ENCODE data around the gene P2RY2. TPM values are rescaled to one million over a fixed set of nuclear protein-coding genes. Genes with fewer than 3 reads are reported as not detected.
A peak's percentile ranks its signal among the peaks of the same experiment; 100 is the strongest.
"Not testable (repeated sequence)": the region's sequence is repeated elsewhere in the genome, so short reads cannot be mapped to it uniquely, and the experiment has no call there.

Gene P2RY2
- total RNA-seq, 1 donor from 2014 or later = 0.30 TPM

- FAIRE-seq (no peak), DNase-seq (ENCODE audit: low read depth) (no peak)
- Mint-ChIP-seq H3K9me3 (ENCODE audit: unreplicated experiment) (no peaks in the 10 kb centered on the region), H3K4me1 (ENCODE audit: low read depth, unreplicated experiment) (peaks cover 4% of the 10 kb centered on the region), H3K4me3 (ENCODE audit: unreplicated experiment) (no peak overlapping the region), H3K27ac (ENCODE audit: unreplicated experiment) (no peak overlapping the region), H3K27me3 (ENCODE audit: low read depth, unreplicated experiment) (peaks cover 39% of the 10 kb centered on the region), H3K36me3 (ENCODE audit: low read depth, unreplicated experiment) (no peaks in the 10 kb centered on the region)
- Histone ChIP-seq H3K27me3 (ENCODE audit: insufficient read depth, low read length) (peaks cover 16% of the 10 kb centered on the region), H4K20me1 (ENCODE audit: insufficient read depth, low read length) (no peaks in the 10 kb centered on the region), H3K27ac (ENCODE audit: low read depth, low read length) (no peak overlapping the region), H3K9me3 (ENCODE audit: insufficient read depth, low read depth, low read length) (no peaks in the 10 kb centered on the region), H3K4me3 (ENCODE audit: insufficient read depth, low read depth, low read length) (no peak overlapping the region), H3K36me3 (ENCODE audit: insufficient read depth, low read length) (no peaks in the 10 kb centered on the region), H3K79me2 (ENCODE audit: insufficient read depth, low read length) (no peaks in the 10 kb centered on the region), H2AFZ (ENCODE audit: low read depth, low read length) (no peak overlapping the region), H3K4me2 (ENCODE audit: low read length) (no peak overlapping the region), H3K9ac (ENCODE audit: low read length) (no peak overlapping the region), H3K4me1 (ENCODE audit: insufficient read depth, low read length) (no peaks in the 10 kb centered on the region)
- TF ChIP-seq CTCF (IDR thresholded peaks at IDR 0.05; ENCODE audit: insufficient read depth, low read depth, low read length) (no peak), EZH2 (IDR thresholded peaks at IDR 0.05; ENCODE audit: insufficient read depth, low read length) (no peak)
Observed at GRCh38 chr11:73270016-73270854, 52.2 kb downstream of the P2RY2 start.

- Histone ChIP-seq H4K20me1 (ENCODE audit: insufficient read depth, low read length) (no peaks in the 10 kb centered on the region), H3K9me3 (ENCODE audit: insufficient read depth, low read depth, low read length) (no peaks in the 10 kb centered on the region), H3K79me2 (ENCODE audit: insufficient read depth, low read length) (no peaks in the 10 kb centered on the region), H3K27me3 (ENCODE audit: insufficient read depth, low read length) (peaks cover 12% of the 10 kb centered on the region), H2AFZ (ENCODE audit: low read depth, low read length) (no peak overlapping the region), H3K4me1 (ENCODE audit: insufficient read depth, low read length) (no peaks in the 10 kb centered on the region), H3K4me3 (ENCODE audit: insufficient read depth, low read depth, low read length) (no peak overlapping the region), H3K4me2 (ENCODE audit: low read length) (no peak overlapping the region), H3K36me3 (ENCODE audit: insufficient read depth, low read length) (no peaks in the 10 kb centered on the region), H3K27ac (ENCODE audit: low read depth, low read length) (no peak overlapping the region), H3K9ac (ENCODE audit: low read length) (no peak overlapping the region)
- H3K4me3 Mint-ChIP-seq (ENCODE audit: unreplicated experiment) = no peak overlapping the region
- H3K27ac Mint-ChIP-seq (ENCODE audit: unreplicated experiment) = no peak overlapping the region
- peaks cover 4% of the 10 kb centered on the region for H3K4me1 Mint-ChIP-seq (ENCODE audit: low read depth, unreplicated experiment)
- FAIRE-seq = no peak
- no peak for TF ChIP-seq EZH2 (IDR thresholded peaks at IDR 0.05; ENCODE audit: insufficient read depth, low read length)
- TF ChIP-seq CTCF (IDR thresholded peaks at IDR 0.05; ENCODE audit: insufficient read depth, low read depth, low read length) = no peak
- no peaks in the 10 kb centered on the region for H3K9me3 Mint-ChIP-seq (ENCODE audit: unreplicated experiment)
- H3K27me3 Mint-ChIP-seq (ENCODE audit: low read depth, unreplicated experiment) = peaks cover 38% of the 10 kb centered on the region
- H3K36me3 Mint-ChIP-seq (ENCODE audit: low read depth, unreplicated experiment) = no peaks in the 10 kb centered on the region
- DNase-seq (ENCODE audit: low read depth) = no peak
Observed at GRCh38 chr11:73270855-73271477, 52.9 kb downstream of the P2RY2 start.

- H3K36me3 ChIP-seq (ENCODE audit: insufficient read depth, low read length); H3K9ac ChIP-seq (ENCODE audit: low read length); H3K4me3 ChIP-seq (ENCODE audit: insufficient read depth, low read depth, low read length); H3K4me1 Mint-ChIP-seq (ENCODE audit: low read depth, unreplicated experiment); DNase-seq (ENCODE audit: low read depth); H3K36me3 Mint-ChIP-seq (ENCODE audit: low read depth, unreplicated experiment); H3K9me3 Mint-ChIP-seq (ENCODE audit: unreplicated experiment); FAIRE-seq; H3K27me3 ChIP-seq (ENCODE audit: insufficient read depth, low read length); H3K9me3 ChIP-seq (ENCODE audit: insufficient read depth, low read depth, low read length); H4K20me1 ChIP-seq (ENCODE audit: insufficient read depth, low read length); H3K4me2 ChIP-seq (ENCODE audit: low read length); H3K79me2 ChIP-seq (ENCODE audit: insufficient read depth, low read length); H2AFZ ChIP-seq (ENCODE audit: low read depth, low read length); H3K27ac ChIP-seq (ENCODE audit: low read depth, low read length); H3K4me3 Mint-ChIP-seq (ENCODE audit: unreplicated experiment); H3K4me1 ChIP-seq (ENCODE audit: insufficient read depth, low read length): not testable (repeated sequence)
- Mint-ChIP-seq H3K27ac (ENCODE audit: unreplicated experiment) (peak overlapping the region; percentile 18), H3K27me3 (ENCODE audit: low read depth, unreplicated experiment) (peaks cover 34% of the 10 kb centered on the region)
Observed at GRCh38 chr11:73271478-73271865, 53.4 kb downstream of the P2RY2 start.

Measured in astrocyte (in vitro differentiated cells and primary cell).